Measurements from ENCODE around the gene PAK6. TPM values are rescaled to one million over a fixed set of nuclear protein-coding genes. Genes with fewer than 3 reads are reported as not detected.
A peak's percentile ranks its signal among the peaks of the same experiment; 100 is the strongest.

The PAK6 gene
- total and polyA plus RNA-seq, 9 of the 15 experiments (the other 6 are each of a cell fraction or from before 2014, with no cell fraction given): 0.03 to 0.74 (median 0.16) TPM; not detected in 2

DNA sequence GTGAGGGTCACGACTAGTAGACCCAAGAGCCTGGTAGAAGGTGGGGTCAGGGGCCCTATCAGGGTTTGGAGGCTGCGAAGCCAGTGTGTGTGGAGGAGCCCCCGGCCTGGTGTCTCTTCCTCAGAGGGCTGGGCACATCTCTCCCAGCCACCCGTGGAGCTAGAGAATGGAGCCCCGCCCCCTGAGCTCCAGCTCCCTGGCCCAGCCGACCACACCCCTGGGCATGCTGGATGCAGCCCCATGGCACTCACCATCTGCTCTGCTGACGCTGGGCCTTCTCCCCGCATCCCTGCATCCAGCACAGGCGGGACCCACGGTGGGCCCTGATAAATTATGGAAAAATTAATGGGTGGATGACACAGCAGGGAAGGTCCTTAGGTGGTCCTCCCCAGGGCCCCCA lies 26.5 kb downstream of the PAK6 start:
- H3K9me3 ChIP-seq (replicated peaks; ENCODE audit: control insufficient read depth, insufficient read depth, low read depth, low read length): no peaks in the 10 kb centered on the region
- no peaks in the 10 kb centered on the region for H4K20me1 ChIP-seq (replicated peaks; ENCODE audit: control insufficient read depth, insufficient read depth, low read length)
- ChIA-PET CTCF (ENCODE audit: low intra/inter-chr PET ratio) (interaction anchor here (1.9 kb wide), 1 partner anchor 10 kb away, joined by 5 read pairs; no protein-coding TSS in a partner anchor), POLR2A (interaction anchor here (0.6 to 1.1 kb wide), 3 partner anchors 10 to 23 kb away, joined by 3 read pairs; no protein-coding TSS in a partner anchor)
- H3K27me3 ChIP-seq (ENCODE audit: control insufficient read depth in 2 of 2, insufficient read depth in 2 of 2, low read length in 2 of 2): peaks cover 0 to 3% of the 10 kb centered on the region in 2 experiments; a peak in 1 of 5 replicates
- TF ChIP-seq RBBP5 (IDR thresholded peaks at IDR 0.05; ENCODE audit: borderline replicate concordance, insufficient read depth, low read length, poor library complexity, severe bottlenecking) (peak; percentile 5), HNRNPL (IDR thresholded peaks at IDR 0.05; ENCODE audit: low read depth, low read length) (no peak), ARID4B (CRISPR knock-in tag; IDR thresholded peaks at IDR 0.05) (no peak), TEAD2 (tag; IDR thresholded peaks at IDR 0.05) (no peak)
- no peak for FAIRE-seq
- H3K4me1 ChIP-seq (replicated peaks in 1 of 2; ENCODE audit: control insufficient read depth in 2 of 2, insufficient read depth in 2 of 2, low read length in 2 of 2): peaks cover 11 to 28% of the 10 kb centered on the region in 2 experiments
- no peak overlapping the region for H3K4me3 ChIP-seq
- no peak overlapping the region for H2AFZ ChIP-seq (ENCODE audit: low read depth, low read length)
- in situ Hi-C loops (cut with MboI): no loop called here
- H3K9me1 ChIP-seq (ENCODE audit: control insufficient read depth, insufficient read depth, low read length): peaks cover 4% of the 10 kb centered on the region
- intact Hi-C loops (cut with micrococcal nuclease): no loop called here
- 42% methylated on average over 10 of the region's 10 CpGs for WGBS (ENCODE audit: insufficient coverage, low coverage, missing lambda C conversion rate)
- H3K36me3 ChIP-seq (ENCODE audit: control insufficient read depth, insufficient read depth, low read length): no peaks in the 10 kb centered on the region
- no peak for ATAC-seq
- no peak overlapping the region for H3K27ac ChIP-seq (ENCODE audit: extremely low read depth, low read depth, low read length)
- DNase-seq (ENCODE audit: extremely low read depth in 1 of 4, low spot score in 3 of 4): peak in 2 of 4 experiments; percentile 52 to 53
- no TSS peak for BruUV-seq (replicated peaks)
- no peaks in the 10 kb centered on the region for H3K79me2 ChIP-seq (ENCODE audit: control insufficient read depth, insufficient read depth, low read length)
- H3K9ac ChIP-seq (ENCODE audit: insufficient read depth in 1 of 2, low read depth in 2 of 2, low read length in 2 of 2): no peak overlapping the region
- no peak overlapping the region for H3K4me2 ChIP-seq (ENCODE audit: insufficient read depth, low read length)

All from K562 (cell line).